Testis (tissue), 2 donors: ENCODE measurements around the gene MYMX.

Experiments
- POLR2A ChIP-seq: fragments of 450-650 bp; IDR thresholded peaks from one replicate; pipeline ENCODE4 v1.6.1; 2017; ENCODE audit warnings: antibody characterized with exemption, mild to moderate bottlenecking, moderate library complexity
- TF ChIP-seq, protein P1 (sequence below), 3 experiments: fragments of 450-650 bp in 2 of 3; fragments of 200-600 bp in 1 of 3; sonication (generic) in 1 of 3; IDR thresholded peaks; one replicate each; pipeline ENCODE4 v1.5.1; 2016 to 2019; ENCODE audit warnings: antibody characterized with exemption in 3 of 3, mild to moderate bottlenecking in 2 of 3, moderate library complexity in 1 of 3

DNA sequence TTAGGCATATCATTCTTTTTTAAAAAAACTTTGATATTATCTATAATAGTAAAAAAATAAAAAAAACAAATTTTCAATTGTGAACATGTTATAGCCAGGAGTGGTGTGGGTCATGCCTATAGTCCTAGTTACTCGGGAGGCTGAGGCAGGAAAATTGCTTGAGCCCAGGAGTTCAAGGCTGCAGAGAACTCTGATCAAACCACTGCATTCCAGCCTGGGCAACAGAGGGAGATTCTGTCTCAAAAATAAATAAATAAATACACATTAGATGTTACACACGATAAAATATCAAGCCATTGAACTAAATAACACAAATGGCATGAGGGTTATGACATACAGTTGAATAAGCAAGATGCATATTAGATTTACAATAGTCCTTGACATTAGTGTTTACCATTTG is 27.9 kb upstream of the MYMX start:
- TF ChIP-seq, protein P1, sequence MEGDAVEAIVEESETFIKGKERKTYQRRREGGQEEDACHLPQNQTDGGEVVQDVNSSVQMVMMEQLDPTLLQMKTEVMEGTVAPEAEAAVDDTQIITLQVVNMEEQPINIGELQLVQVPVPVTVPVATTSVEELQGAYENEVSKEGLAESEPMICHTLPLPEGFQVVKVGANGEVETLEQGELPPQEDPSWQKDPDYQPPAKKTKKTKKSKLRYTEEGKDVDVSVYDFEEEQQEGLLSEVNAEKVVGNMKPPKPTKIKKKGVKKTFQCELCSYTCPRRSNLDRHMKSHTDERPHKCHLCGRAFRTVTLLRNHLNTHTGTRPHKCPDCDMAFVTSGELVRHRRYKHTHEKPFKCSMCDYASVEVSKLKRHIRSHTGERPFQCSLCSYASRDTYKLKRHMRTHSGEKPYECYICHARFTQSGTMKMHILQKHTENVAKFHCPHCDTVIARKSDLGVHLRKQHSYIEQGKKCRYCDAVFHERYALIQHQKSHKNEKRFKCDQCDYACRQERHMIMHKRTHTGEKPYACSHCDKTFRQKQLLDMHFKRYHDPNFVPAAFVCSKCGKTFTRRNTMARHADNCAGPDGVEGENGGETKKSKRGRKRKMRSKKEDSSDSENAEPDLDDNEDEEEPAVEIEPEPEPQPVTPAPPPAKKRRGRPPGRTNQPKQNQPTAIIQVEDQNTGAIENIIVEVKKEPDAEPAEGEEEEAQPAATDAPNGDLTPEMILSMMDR (IDR thresholded peaks at IDR 0.05) = no peak
- no peak for TF ChIP-seq POLR2A
